IPS DF 6.9 (cell line): ENCODE results near the gene GAPVD1.

ENCODE experiments used
- DNase-seq: peaks from one replicate; pipeline ENCODE4 v3.0.0-alpha.2; 2013; ENCODE audit warnings: low read depth, low spot score
- H3K27ac ChIP-seq: one replicate; pipeline ENCODE4 v1.5.1; 2013; ENCODE audit warnings: low read length, control low read depth
- H3K27me3 ChIP-seq: 2 replicates; pipeline ENCODE4 v1.6.1; 2013; ENCODE audit warnings: mild to moderate bottlenecking, low read length; ENCODE audit not compliant: control insufficient read depth, insufficient read depth
- H3K36me3 ChIP-seq: 2 replicates; pipeline ENCODE4 v1.6.1; 2013; ENCODE audit warnings: low read length; ENCODE audit not compliant: control insufficient read depth, insufficient read depth
- H3K4me1 ChIP-seq: 2 replicates; pipeline ENCODE4 v1.6.1; 2013; ENCODE audit warnings: low read length; ENCODE audit not compliant: control insufficient read depth, insufficient read depth
- H3K4me3 ChIP-seq: 2 replicates; pipeline ENCODE4 v1.5.1; 2013; ENCODE audit warnings: mild to moderate bottlenecking, low read length
- H3K9me3 ChIP-seq: 2 replicates; pipeline ENCODE4 v1.6.1; 2013; ENCODE audit warnings: low read length, inconsistent platforms; ENCODE audit not compliant: control insufficient read depth, insufficient read depth
- WGBS: extraction: QIAGEN DNeasy Blood & Tissue Kit; methylation state at CpG from one replicate; pipeline ENCODE4 v1.1.7; 2013; ENCODE audit warnings: mixed read lengths, missing lambda C conversion rate; ENCODE audit not compliant: insufficient read length, insufficient coverage; 5-methylcytosine and 5-hydroxymethylcytosine counted together

GAPVD1 gene

DNA sequence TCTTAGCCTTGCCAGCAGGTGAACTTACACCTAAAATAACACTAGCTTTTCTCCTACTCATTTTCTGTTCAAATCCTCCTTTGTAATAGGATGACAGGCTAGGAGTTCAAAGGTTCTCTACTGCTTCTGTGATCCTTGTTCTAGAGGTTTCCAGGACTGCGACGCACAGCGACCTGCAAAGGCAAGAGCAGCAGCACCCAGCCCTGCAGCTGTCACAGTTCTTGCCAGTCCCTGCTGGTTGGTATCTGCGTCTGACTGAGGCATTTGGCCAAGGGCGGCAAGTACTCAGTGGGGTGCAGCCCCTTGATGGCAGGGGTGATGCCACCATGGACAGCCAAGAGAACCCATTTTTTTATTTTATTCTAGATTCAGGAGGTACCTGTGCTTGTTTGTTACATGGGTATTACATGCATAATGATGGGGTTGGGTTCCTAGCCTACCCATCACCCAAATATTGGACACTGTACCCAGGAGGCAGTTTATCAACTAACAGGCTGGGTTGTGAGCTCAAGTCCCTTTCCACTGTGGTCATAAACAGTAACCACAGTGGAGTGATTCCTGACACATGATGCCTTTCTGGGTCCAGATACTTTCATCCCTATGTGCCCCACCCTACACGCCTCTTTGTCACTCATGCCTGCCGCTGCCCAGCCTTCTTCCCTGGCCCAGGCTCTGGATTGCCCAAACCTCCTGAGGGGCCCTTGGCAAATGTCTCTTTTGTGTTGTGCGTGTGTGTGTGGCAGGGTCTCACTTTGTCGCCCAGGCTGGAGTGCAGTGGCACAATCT lies 111.0 kb downstream of the GAPVD1 start:
- H3K27me3 ChIP-seq: peaks cover 1% of the 10 kb centered on the region; the same call in 1 of the 2 replicates
- no peak for DNase-seq
- peaks cover 1% of the 10 kb centered on the region; the same call in 1 of the 2 replicates for H3K4me1 ChIP-seq
- no CpG with 5 or more reads among the region's 9 CpGs for WGBS
- H3K27ac ChIP-seq: no peak overlapping the region
- H3K36me3 ChIP-seq: no peaks in the 10 kb centered on the region
- no peak overlapping the region for H3K4me3 ChIP-seq
- H3K9me3 ChIP-seq: no peaks in the 10 kb centered on the region

DNA sequence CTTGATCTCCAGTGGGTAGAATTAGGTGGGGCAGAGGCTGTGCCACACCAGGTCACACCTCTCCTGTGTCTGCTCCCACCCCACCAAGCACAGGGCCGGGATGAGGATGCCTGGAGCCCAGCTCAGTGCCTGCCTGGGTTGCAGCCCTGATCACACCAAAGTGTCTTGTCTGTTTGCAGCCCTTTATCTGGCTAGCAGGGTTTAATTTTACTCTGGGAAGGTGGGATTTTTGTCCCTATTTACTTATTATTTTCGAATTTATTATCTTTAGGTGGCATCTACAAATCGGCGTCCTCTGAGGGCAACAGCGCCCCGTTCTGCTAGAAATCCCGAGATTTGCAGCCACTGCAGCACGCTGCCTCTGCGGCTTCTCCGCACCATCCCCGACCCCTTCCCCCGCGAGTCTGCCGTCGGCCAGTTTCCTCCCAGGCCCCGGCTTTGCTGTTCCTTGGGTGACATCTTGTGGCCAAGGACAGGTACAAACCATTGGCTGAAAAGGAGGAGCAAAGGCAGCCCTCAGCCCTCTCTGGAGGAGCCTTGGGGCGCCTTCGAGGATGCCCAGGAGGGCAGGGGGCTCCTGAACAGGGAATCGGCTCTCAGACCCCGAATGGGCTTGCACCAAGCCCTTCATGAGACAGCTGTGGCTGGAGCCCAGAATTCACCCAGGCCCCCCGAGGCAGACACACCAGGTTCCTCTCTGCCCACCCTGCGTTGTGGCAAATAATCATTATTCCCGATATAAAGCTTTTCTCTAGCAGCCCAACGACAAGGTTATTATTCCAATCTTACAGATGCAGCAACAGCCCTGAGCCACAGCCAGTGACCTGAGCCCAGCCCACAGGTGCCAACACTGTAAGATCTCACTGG lies 113.0 kb downstream of the GAPVD1 start:
- Histone ChIP-seq H3K27me3 (peaks cover 1% of the 10 kb centered on the region; the same call in 1 of the 2 replicates), H3K27ac (no peak overlapping the region), H3K4me1 (peaks cover 1% of the 10 kb centered on the region; the same call in 1 of the 2 replicates), H3K36me3 (no peaks in the 10 kb centered on the region), H3K9me3 (no peaks in the 10 kb centered on the region), H3K4me3 (no peak overlapping the region)
- peak; percentile 58 for DNase-seq
- no CpG with 5 or more reads among the region's 24 CpGs for WGBS

DNA sequence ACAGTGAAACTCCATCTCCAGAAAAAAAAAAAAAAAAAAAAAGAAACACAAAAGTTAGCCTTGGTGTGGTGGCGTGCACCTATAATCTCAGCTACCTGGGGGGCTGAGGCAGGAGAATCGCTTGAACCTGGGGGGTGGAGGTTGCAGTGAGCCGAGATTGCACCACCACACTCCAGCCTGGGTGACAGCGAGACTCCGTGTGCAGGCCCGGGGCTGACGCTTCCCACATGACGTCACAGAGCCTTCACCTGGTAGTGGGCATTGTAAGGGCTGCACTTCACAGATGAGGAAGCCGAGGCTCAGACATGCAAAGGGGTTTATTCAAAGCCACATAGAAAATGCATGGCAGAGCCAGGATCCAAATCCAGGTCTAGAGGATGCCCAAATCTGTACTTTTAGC lies 114.2 kb downstream of the GAPVD1 start:
- WGBS: no CpG with 5 or more reads among the region's 9 CpGs
- no peaks in the 10 kb centered on the region for H3K9me3 ChIP-seq
- no peak for DNase-seq
- H3K4me3 ChIP-seq: no peak overlapping the region
- H3K36me3 ChIP-seq: no peaks in the 10 kb centered on the region
- peaks cover 1% of the 10 kb centered on the region; the same call in 1 of the 2 replicates for H3K27me3 ChIP-seq
- H3K27ac ChIP-seq: no peak overlapping the region
- H3K4me1 ChIP-seq: no peaks in the 10 kb centered on the region; the same call in 1 of the 2 replicates

DNA sequence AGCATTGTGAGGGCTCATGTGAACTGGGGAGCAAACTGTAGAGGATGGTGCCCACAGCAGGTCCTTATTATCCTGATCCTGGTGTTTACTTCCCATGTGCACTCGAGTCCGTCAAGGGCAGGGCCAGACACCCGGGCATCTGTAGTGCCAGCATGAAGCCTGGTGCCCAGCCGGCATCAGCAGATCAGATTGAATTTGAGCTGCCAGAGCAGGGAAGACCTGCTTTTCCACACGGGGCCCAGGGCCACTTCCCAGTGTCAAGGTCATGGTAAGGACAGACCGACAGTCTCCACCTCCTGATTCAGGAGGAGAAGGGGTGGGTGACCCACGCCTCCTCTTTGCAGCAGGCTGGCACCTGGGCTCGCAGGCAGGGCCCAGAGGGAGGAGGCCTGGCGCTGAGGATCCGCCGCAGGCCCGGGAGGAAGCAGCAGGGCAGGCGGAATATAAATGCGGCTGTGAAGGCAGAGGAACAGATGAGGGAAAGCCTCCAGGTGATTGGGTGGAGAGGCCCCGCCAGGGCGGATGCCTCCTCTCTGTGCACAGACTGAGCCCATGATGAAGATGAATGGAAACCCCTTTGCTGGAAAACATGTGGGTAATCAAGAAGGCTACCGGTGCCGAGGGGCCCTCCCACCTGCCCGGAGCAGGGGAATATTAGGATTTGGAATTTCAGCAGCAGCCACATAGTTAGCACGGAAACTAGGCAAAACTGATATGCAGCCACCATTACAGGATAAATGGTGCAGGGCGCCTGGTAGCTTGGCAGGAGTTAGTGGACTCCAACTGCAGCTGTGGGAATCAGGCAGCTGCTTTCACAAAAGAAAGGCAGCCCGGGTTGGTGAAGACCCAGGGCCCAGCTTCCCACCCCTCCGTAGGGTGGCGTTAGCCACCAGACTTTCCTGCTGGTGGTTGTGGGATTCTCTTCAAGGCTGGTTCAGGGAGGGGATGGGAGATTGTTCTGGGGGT lies 114.9 kb downstream of the GAPVD1 start:
- Histone ChIP-seq H3K36me3 (no peaks in the 10 kb centered on the region), H3K9me3 (no peaks in the 10 kb centered on the region), H3K4me3 (no peak overlapping the region), H3K4me1 (no peaks in the 10 kb centered on the region; the same call in 1 of the 2 replicates), H3K27me3 (peaks cover 1% of the 10 kb centered on the region; the same call in 1 of the 2 replicates), H3K27ac (no peak overlapping the region)
- no CpG with 5 or more reads among the region's 24 CpGs for WGBS
- DNase-seq: no peak

GRCh38 chr9:125377584-125378250 lies 116.1 kb downstream of the GAPVD1 start:
- no peak overlapping the region for H3K27ac ChIP-seq
- DNase-seq: no peak
- WGBS: no CpG with 5 or more reads among the region's 8 CpGs
- H3K36me3 ChIP-seq: no peaks in the 10 kb centered on the region
- no peaks in the 10 kb centered on the region; the same call in 1 of the 2 replicates for H3K4me1 ChIP-seq
- no peak overlapping the region for H3K4me3 ChIP-seq
- H3K9me3 ChIP-seq: no peaks in the 10 kb centered on the region
- peaks cover 1% of the 10 kb centered on the region; the same call in 1 of the 2 replicates for H3K27me3 ChIP-seq

- WGBS: no CpG with 5 or more reads among the region's 9 CpGs
- Histone ChIP-seq H3K4me3 (no peak overlapping the region), H3K4me1 (no peaks in the 10 kb centered on the region; the same call in 1 of the 2 replicates), H3K27ac (no peak overlapping the region), H3K27me3 (peaks cover 1% of the 10 kb centered on the region; the same call in 1 of the 2 replicates), H3K9me3 (no peaks in the 10 kb centered on the region), H3K36me3 (no peaks in the 10 kb centered on the region)
- no peak for DNase-seq
Observed at GRCh38 chr9:125378778-125379177, 117.2 kb downstream of the GAPVD1 start.

- WGBS: no CpG with 5 or more reads among the region's 5 CpGs
Observed at GRCh38 chr9:125379208-125379607, 117.6 kb downstream of the GAPVD1 start.

GRCh38 chr9:125380406-125380805 lies 118.8 kb downstream of the GAPVD1 start:
- Histone ChIP-seq H3K4me1 (no peaks in the 10 kb centered on the region), H3K4me3 (no peak overlapping the region), H3K27ac (no peak overlapping the region), H3K27me3 (peaks cover 1% of the 10 kb centered on the region; the same call in 1 of the 2 replicates), H3K9me3 (no peaks in the 10 kb centered on the region), H3K36me3 (no peaks in the 10 kb centered on the region)
- WGBS: no CpG with 5 or more reads among the region's 8 CpGs
- no peak for DNase-seq

More at GRCh38 chr9:125379208-125379607, 117.6 kb downstream of the GAPVD1 start:
- H3K9me3 ChIP-seq: no peaks in the 10 kb centered on the region
- DNase-seq: no peak
- peaks cover 1% of the 10 kb centered on the region; the same call in 1 of the 2 replicates for H3K27me3 ChIP-seq
- no peak overlapping the region for H3K4me3 ChIP-seq
- H3K4me1 ChIP-seq: no peaks in the 10 kb centered on the region; the same call in 1 of the 2 replicates
- no peak overlapping the region for H3K27ac ChIP-seq
- no peaks in the 10 kb centered on the region for H3K36me3 ChIP-seq

GRCh38 chr9:125387861-125388524 lies 126.4 kb downstream of the GAPVD1 start:
- Histone ChIP-seq H3K27me3 (no peaks in the 10 kb centered on the region), H3K27ac (no peak overlapping the region), H3K4me1 (no peaks in the 10 kb centered on the region), H3K9me3 (no peaks in the 10 kb centered on the region), H3K4me3 (no peak overlapping the region), H3K36me3 (no peaks in the 10 kb centered on the region)
- no peak for DNase-seq
- no CpG with 5 or more reads among the region's 14 CpGs for WGBS
